GM21619 (cell line): Measurements from ENCODE around the gene PCDHGB2.
"Not testable (repeated sequence)": the region's sequence is repeated elsewhere in the genome, so short reads cannot be mapped to it uniquely, and the experiment has no call there.

ENCODE experiments used
- ATAC-seq: cut with Tn5 transposase; IDR thresholded peaks from one replicate; pipeline ENCODE4 v1.9.1; 2021; ENCODE audit not compliant: unreplicated experiment

The PCDHGB2 gene

GRCh38 chr5:141383345-141383744, 23.6 kb downstream of the PCDHGB2 start:
- no peak for ATAC-seq

- ATAC-seq = no peak
Measured at GRCh38 chr5:141384471-141385267, 24.9 kb downstream of the PCDHGB2 start.

- peak; percentile 91 for ATAC-seq
Measured at GRCh38 chr5:141387557-141388311, 27.9 kb downstream of the PCDHGB2 start, which contains the start of gene PCDHGB4. PCDHGB4 (plus strand) TSS chr5:141387698; CDS start chr5:141387885, 187 bp downstream.

- ATAC-seq = no peak
Measured at GRCh38 chr5:141388661-141389060, 28.9 kb downstream of the PCDHGB2 start.

- ATAC-seq = no peak
Measured at GRCh38 chr5:141389153-141390042, 29.6 kb downstream of the PCDHGB2 start.

DNA sequence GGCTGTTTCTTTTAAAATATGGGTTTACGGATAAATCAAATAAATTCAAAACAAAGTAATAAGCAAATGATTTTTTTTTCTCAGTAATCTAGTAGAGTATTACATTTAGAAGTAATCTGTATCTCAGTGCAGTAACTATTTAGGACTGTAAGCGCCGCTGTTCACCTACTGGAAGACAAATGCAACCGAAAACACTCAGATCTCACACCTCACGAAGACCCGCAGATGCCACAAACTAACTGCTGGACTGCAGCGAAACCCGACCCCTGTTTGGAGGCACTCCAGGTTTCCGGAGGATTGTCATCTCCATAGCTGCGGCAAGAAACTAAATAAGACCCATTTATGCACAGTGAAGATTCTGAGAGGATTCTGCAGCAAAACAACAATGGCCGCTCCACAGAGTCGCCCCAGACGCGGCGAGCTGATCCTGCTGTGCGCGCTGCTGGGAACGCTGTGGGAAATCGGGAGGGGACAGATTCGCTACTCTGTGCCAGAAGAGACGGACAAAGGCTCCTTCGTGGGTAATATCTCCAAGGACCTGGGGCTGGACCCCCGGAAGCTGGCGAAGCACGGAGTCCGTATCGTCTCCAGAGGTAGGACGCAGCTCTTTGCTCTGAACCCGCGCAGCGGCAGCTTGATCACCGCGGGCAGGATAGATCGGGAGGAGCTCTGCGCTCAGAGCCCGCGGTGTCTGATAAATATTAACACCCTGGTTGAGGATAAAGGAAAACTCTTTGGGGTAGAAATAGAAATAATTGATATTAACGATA, 32.8 kb downstream of the PCDHGB2 start, which contains the start of gene PCDHGA8:
Gene PCDHGA8 (plus strand): TSS at position 205 of the 770 bp plus-strand sequence. CDS start 181 bp downstream, at position 386.
- no peak for ATAC-seq

DNA sequence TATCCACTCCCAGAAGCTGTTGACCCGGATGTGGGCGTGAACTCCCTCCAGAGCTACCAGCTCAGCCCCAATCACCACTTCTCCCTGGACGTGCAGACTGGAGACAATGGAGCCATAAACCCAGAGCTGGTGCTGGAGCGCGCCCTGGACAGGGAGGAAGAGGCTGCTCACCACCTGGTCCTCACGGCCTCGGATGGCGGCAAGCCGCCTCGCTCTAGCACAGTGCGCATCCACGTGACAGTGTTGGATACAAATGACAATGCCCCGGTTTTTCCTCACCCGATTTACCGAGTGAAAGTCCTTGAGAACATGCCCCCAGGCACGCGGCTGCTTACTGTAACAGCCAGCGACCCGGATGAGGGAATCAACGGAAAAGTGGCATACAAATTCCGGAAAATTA, 33.5 kb downstream of the PCDHGB2 start:
- ATAC-seq = no peak

DNA sequence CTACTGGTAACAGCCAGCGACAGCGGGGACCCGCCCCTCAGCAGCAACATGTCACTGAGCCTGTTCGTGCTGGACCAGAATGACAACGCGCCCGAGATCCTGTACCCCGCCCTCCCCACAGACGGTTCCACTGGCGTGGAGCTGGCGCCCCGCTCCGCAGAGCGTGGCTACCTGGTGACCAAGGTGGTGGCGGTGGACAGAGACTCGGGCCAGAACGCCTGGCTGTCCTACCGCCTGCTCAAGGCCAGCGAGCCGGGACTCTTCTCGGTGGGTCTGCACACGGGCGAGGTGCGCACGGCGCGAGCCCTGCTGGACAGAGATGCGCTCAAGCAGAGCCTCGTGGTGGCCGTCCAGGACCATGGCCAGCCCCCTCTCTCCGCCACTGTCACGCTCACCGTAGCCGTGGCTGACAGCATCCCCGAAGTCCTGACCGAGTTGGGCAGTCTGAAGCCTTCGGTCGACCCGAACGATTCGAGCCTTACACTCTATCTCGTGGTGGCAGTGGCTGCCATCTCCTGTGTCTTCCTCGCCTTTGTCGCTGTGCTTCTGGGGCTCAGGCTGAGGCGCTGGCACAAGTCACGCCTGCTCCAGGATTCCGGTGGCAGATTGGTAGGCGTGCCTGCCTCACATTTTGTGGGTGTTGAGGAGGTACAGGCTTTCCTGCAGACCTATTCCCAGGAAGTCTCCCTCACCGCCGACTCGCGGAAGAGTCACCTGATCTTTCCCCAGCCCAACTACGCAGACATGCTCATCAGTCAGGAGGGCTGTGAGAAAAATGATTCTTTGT, 34.8 kb downstream of the PCDHGB2 start:
- ATAC-seq = not testable (repeated sequence)

DNA sequence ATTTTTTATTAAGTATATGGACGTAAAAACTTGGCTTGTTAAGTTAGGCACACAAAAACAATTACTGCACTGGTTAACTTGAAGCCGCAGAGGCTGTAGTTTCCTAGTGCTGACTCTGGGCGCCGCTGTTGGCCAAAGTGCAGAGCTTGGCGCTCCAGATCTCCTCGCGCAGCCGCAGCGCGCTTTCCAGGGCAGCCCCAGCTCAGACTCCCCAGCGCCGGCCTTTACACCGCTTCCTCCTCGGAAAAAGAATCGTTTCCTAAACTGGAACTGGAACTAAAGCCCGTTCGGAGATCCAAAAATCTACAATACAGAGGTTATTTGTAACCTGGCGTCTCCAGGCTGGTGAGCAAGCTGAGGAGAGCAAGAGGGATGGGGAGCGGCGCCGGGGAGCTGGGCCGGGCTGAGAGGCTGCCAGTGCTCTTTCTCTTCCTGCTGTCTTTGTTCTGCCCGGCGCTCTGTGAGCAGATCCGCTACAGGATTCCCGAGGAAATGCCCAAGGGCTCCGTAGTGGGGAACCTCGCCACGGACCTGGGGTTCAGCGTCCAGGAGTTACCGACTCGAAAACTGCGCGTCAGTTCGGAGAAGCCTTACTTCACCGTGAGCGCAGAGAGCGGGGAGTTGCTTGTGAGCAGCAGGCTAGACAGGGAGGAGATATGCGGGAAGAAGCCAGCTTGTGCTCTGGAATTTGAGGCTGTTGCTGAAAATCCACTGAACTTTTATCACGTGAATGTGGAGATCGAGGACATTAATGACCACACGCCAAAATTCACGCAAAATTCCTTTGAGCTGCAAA, 38.2 kb downstream of the PCDHGB2 start, which contains the start of gene PCDHGB5:
Gene PCDHGB5 (plus strand): TSS at position 192 of the 796 bp plus-strand sequence. CDS start 181 bp downstream, at position 373.
- ATAC-seq = peak; percentile 99

GRCh38 chr5:141398608-141399007, 38.8 kb downstream of the PCDHGB2 start:
- ATAC-seq = no peak

GRCh38 chr5:141399555-141400258, 39.9 kb downstream of the PCDHGB2 start:
- no peak for ATAC-seq

DNA sequence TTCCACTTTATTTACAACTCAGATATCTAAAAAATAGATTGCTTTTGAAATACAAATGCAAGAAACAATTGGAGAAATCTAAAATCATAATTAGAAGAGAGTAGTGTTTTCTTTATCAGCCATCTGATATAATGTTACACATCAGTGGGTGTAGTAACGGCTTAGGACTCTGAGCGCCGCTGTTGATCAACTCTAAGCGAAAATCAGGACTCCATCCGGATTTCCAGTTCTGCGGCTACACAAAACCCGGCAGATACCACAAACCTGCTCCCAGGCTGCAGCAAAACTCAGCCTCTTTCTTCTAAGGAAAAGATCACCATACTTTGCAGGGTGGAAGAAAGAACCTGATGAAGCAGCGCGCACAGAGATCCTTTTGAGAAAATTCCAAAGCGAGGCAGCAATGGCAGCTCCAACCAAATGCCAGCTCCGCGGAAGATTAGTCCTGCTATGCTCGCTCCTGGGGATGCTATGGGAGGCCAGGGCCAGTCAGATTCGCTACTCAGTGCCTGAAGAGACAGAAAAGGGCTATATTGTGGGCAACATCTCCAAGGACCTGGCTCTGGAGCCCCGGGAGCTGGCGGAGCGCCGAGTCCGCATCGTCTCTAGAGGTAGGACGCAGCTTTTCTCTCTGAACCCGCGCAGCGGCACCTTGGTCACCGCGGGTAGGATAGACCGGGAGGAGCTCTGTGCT, 42.9 kb downstream of the PCDHGB2 start, which contains the start of gene PCDHGA9:
Gene PCDHGA9 (plus strand): TSS at position 226 of the 691 bp plus-strand sequence. CDS start 175 bp downstream, at position 401.
- ATAC-seq = no peak

- ATAC-seq = no peak
Measured at GRCh38 chr5:141403387-141403786, 43.6 kb downstream of the PCDHGB2 start.

- ATAC-seq = peak; percentile 78
Measured at GRCh38 chr5:141407790-141408505, 48.2 kb downstream of the PCDHGB2 start, which contains the start of gene PCDHGB6. PCDHGB6 (plus strand) TSS chr5:141408021; CDS start chr5:141408203, 182 bp downstream.

DNA sequence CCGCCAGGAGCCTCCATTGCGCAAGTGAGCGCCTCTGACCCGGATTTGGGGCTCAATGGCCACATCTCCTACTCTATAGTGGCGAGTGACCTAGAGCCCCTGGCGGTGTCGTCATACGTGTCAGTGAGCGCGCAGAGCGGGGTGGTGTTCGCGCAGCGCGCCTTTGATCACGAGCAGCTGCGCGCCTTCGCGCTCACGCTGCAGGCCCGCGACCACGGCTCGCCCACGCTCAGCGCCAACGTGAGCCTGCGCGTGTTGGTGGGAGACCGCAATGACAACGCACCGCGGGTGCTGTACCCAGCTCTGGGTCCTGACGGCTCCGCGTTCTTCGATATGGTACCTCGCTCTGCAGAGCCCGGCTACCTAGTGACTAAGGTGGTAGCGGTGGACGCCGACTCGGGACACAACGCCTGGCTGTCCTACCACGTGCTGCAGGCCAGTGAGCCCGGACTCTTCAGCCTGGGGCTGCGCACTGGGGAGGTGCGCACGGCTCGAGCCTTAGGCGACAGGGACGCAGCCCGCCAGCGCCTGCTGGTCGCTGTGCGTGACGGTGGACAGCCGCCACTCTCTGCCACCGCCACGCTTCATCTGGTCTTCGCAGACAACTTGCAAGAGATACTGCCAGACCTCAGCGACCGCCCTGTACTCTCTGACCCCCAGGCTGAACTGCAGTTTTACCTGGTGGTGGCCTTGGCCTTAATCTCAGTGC, 50.0 kb downstream of the PCDHGB2 start:
- ATAC-seq = no peak

DNA sequence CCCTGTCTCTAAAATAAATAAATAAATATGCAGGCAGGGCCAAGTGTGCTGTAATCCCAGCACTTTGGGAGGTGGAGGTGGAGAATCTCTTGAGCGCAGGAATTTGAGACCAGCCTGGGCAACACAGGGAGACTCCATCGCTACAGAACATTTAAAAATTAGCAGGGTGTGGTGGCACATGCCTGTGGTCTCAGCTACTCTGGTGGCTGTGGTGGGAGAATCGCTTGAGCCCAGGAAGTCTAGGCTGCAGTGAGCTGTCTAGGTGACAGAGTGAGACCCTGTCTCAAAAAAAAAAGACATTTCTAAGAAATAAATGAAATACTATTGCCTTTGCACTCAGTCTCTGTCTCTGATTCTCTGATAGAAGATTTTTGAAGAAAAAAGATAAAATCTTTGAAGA, 51.8 kb downstream of the PCDHGB2 start:
- no peak for ATAC-seq
